HCT116 (cell line): ENCODE results near the gene NEDD4L. TPM values are rescaled to one million over a fixed set of nuclear protein-coding genes. Genes with fewer than 3 reads are reported as not detected.

ENCODE experiments used
- ATAC-seq: fragments of 200-7000 bp; cut with Tn5 transposase; 2 replicates; pipeline ENCODE4 v1.9.1; 2020; ENCODE audit warnings: mild to moderate bottlenecking, moderate library complexity
- BruUV-seq: library from RNA; stranded (reverse); fragments of 400-500 nt; replicated peaks from 2 replicates; lab custom pipeline; 2021; lab: Mats Ljungman, UMichigan
- CTCF ChIA-PET: fragments of 300-600 bp; sonication (Branson Sonifier 250); formaldehyde crosslinking; loops from one replicate; lab custom pipeline; 2021; ENCODE audit warnings: antibody characterized with exemption; lab: Charles Lee
- POLR2A ChIA-PET: fragments of 300-600, 350-600 bp; sonication (Branson Sonifier 250); formaldehyde crosslinking; loops from one replicate; lab custom pipeline; 2021; ENCODE audit warnings: antibody characterized with exemption; lab: Charles Lee
- RAD21 ChIA-PET, 2 experiments: fragments of 300-600 bp; sonication (Branson Sonifier 250); formaldehyde crosslinking; loops; one replicate each; lab custom pipeline; 2023; ENCODE audit warnings: low total read pairs in 2 of 2; ENCODE audit not compliant: uncharacterized antibody in 2 of 2, unreplicated experiment in 2 of 2, low non-redundant PET in 1 of 2; lab: Charles Lee
- DNase-seq: peaks from one replicate; pipeline ENCODE4 v3.0.0-alpha.2; 2010; ENCODE audit warnings: low read depth, low spot score
- H2AFZ ChIP-seq: fragments of 200-600 bp; shearing (Covaris generic), sonication (generic); 2 replicates; pipeline ENCODE4 v1.6.1; 2017; ENCODE audit warnings: low read depth, mixed run types, mixed read lengths, antibody characterized with exemption, low read length; ENCODE audit not compliant: poor library complexity, severe bottlenecking
- H3K27ac ChIP-seq: 2 replicates; pipeline ENCODE4 v1.5.1; 2012; ENCODE audit warnings: low read depth, low read length
- H3K27me3 ChIP-seq: fragments of 200-600 bp; sonication (generic); 2 replicates; pipeline ENCODE4 v1.6.1; 2016; ENCODE audit warnings: mixed run types, low read length, mixed read lengths; ENCODE audit not compliant: insufficient read depth
- H3K36me3 ChIP-seq, 2 experiments: fragments of 200-500 bp in 1 of 2; fragments of 200-600 bp in 1 of 2; sonication (Bioruptor generic) in 1 of 2; sonication (generic) in 1 of 2; 2 replicates each; pipeline versions ENCODE4 v1.5.1 to v1.6.1; 2014 to 2016; ENCODE audit warnings: low read length in 2 of 2, inconsistent platforms in 1 of 2, mixed read lengths in 1 of 2, mixed run types in 1 of 2; ENCODE audit not compliant: insufficient read depth in 2 of 2, control insufficient read depth in 1 of 2
- H3K4me1 ChIP-seq, 2 experiments: fragments of 200-600 bp in 1 of 2; sonication (generic) in 1 of 2; 2 replicates each; pipeline versions ENCODE4 v1.5.1 to v1.6.1; 2012 to 2017; ENCODE audit warnings: low read length in 2 of 2, inconsistent platforms in 1 of 2, mild to moderate bottlenecking in 1 of 2, mixed read lengths in 1 of 2, mixed run types in 1 of 2, moderate library complexity in 1 of 2; ENCODE audit not compliant: insufficient read depth in 2 of 2, control insufficient read depth in 1 of 2
- H3K4me2 ChIP-seq: fragments of 200-600 bp; sonication (generic); 2 replicates; pipeline ENCODE4 v1.6.1; 2017; ENCODE audit warnings: mixed run types, low read length, mixed read lengths
- H3K4me3 ChIP-seq, 2 experiments: fragments of 200-600 bp in 1 of 2; sonication (generic) in 1 of 2; replicated peaks in 1 of 2; 2 replicates each; pipeline ENCODE4 v1.5.1; 2011 to 2016; ENCODE audit warnings: low read length in 2 of 2, control low read depth in 1 of 2, low read depth in 1 of 2, mild to moderate bottlenecking in 1 of 2, mixed read lengths in 1 of 2, mixed run types in 1 of 2
- H3K79me2 ChIP-seq: fragments of 200-600 bp; sonication (generic); 2 replicates; pipeline ENCODE4 v1.6.1; 2017; ENCODE audit warnings: mild to moderate bottlenecking, mixed run types, low read length, moderate library complexity, mixed read lengths; ENCODE audit not compliant: insufficient read depth
- H3K9ac ChIP-seq: fragments of 200-600 bp; sonication (generic); 2 replicates; pipeline ENCODE4 v1.6.1; 2016; ENCODE audit warnings: low read length, mixed read lengths
- H3K9me2 ChIP-seq: fragments of 200-600 bp; sonication (generic), shearing (Covaris generic); 2 replicates; pipeline ENCODE4 v1.6.1; 2017; ENCODE audit warnings: mixed run types, mild to moderate bottlenecking, moderate library complexity; ENCODE audit not compliant: insufficient read depth
- H3K9me3 ChIP-seq, 2 experiments: fragments of 200-500 bp in 1 of 2; fragments of 200-600 bp in 1 of 2; sonication (Bioruptor generic) in 1 of 2; sonication (generic) in 1 of 2; 2 replicates each; pipeline ENCODE4 v1.6.1; 2014 to 2017; ENCODE audit warnings: low read length in 2 of 2, mixed read lengths in 2 of 2, inconsistent platforms in 1 of 2, low read depth in 1 of 2, mild to moderate bottlenecking in 1 of 2, mixed run types in 1 of 2, moderate library complexity in 1 of 2; ENCODE audit not compliant: control insufficient read depth in 1 of 2, insufficient read depth in 1 of 2
- H4K20me1 ChIP-seq: fragments of 200-600 bp; sonication (generic), shearing (Covaris generic); 2 replicates; pipeline ENCODE4 v1.6.1; 2017; ENCODE audit warnings: mixed run types, mild to moderate bottlenecking, moderate library complexity; ENCODE audit not compliant: insufficient read depth
- CEBPB ChIP-seq: IDR thresholded peaks from 2 replicates; pipeline ENCODE4 v1.6.1; 2012; ENCODE audit warnings: low read depth
- CTCF ChIP-seq, 3 experiments: fragments of 200-600 bp in 1 of 3; sonication (generic) in 1 of 3; IDR thresholded peaks in 2 of 3; conservative IDR thresholded peaks in 1 of 3; 2 replicates each; pipeline ENCODE4 v1.5.1; 2012 to 2017; ENCODE audit warnings: low read depth in 2 of 3, low read length in 2 of 3, antibody characterized with exemption in 1 of 3, borderline replicate concordance in 1 of 3, control low read depth in 1 of 3, mild to moderate bottlenecking in 1 of 3, mixed read lengths in 1 of 3, mixed run types in 1 of 3, moderate library complexity in 1 of 3; ENCODE audit not compliant: insufficient read depth in 1 of 3
- EGR1 ChIP-seq: IDR thresholded peaks from 2 replicates; pipeline ENCODE4 v1.6.1; 2012; ENCODE audit warnings: low read depth
- ELF1 ChIP-seq: IDR thresholded peaks from 2 replicates; pipeline ENCODE4 v1.6.1; 2012; ENCODE audit warnings: low read depth, borderline replicate concordance
- EZH2phosphoT487 ChIP-seq: fragments of 200-600 bp; IDR thresholded peaks from 2 replicates; pipeline ENCODE4 v1.6.1; 2018; ENCODE audit warnings: antibody characterized with exemption, borderline replicate concordance
- FOSL1 ChIP-seq: IDR thresholded peaks from 2 replicates; pipeline ENCODE4 v1.6.1; 2012; ENCODE audit warnings: low read depth
- JUND ChIP-seq: IDR thresholded peaks from 2 replicates; pipeline ENCODE4 v1.6.1; 2012
- RAD21 ChIP-seq: IDR thresholded peaks from 2 replicates; pipeline ENCODE4 v1.6.1; 2012; ENCODE audit warnings: low read depth, mild to moderate bottlenecking
- SIN3A ChIP-seq: IDR thresholded peaks from 2 replicates; pipeline ENCODE4 v1.6.1; 2012; ENCODE audit warnings: low read depth
- SP1 ChIP-seq: IDR thresholded peaks from 2 replicates; pipeline ENCODE4 v1.6.1; 2012; ENCODE audit warnings: low read depth
- SRF ChIP-seq: IDR thresholded peaks from 2 replicates; pipeline ENCODE4 v1.6.1; 2012; ENCODE audit warnings: low read depth
- TCF7L2 ChIP-seq: IDR thresholded peaks from 2 replicates; pipeline ENCODE4 v1.7.0; 2011; ENCODE audit warnings: borderline replicate concordance, inconsistent platforms; ENCODE audit not compliant: insufficient read depth, insufficient read length; ENCODE audit errors: extremely low read depth
- intact Hi-C: fragments of 100-400 bp; cut with micrococcal nuclease; formaldehyde crosslinking; loops from 2 replicates; pipeline ENCODE4 v1.10.0; 2022
- total RNA-seq: library from RNA; stranded (reverse); gene quantifications from one replicate; pipeline ENCODE4 v1.2.1, GENCODE V29; 2021; ENCODE audit not compliant: unreplicated experiment
- TF ChIP-seq, protein P1 (sequence below): IDR thresholded peaks from 2 replicates; pipeline ENCODE4 v1.6.1; 2011; ENCODE audit warnings: mild to moderate bottlenecking, low read length, moderate library complexity; ENCODE audit not compliant: insufficient replicate concordance; ENCODE audit errors: extremely low read depth

The NEDD4L gene
- total RNA-seq, 1 experiment from 2014 or later, result 41.5 TPM

- H3K27ac ChIP-seq, result peak overlapping the region; percentile 39; the same call in 1 of the 2 replicates
- no TSS peak for BruUV-seq
- CTCF ChIA-PET, result interaction anchor here (1.1 kb wide), 1 partner anchor 117 kb away, joined by 3 read pairs; no protein-coding TSS in a partner anchor
These were observed 39.7 kb upstream of the NEDD4L start for GRCh38 chr18:58004317-58004716.

GRCh38 chr18:58005011-58005410 is 39.0 kb upstream of the NEDD4L start:
- peak overlapping the region in 1 of 2 experiments; percentile 25; a peak in 1 of 4 replicates for H3K4me3 ChIP-seq
- POLR2A ChIA-PET, result no interaction called here
- no peak overlapping the region for H3K9ac ChIP-seq
- CTCF ChIA-PET, result no interaction called here
- H3K79me2 ChIP-seq, result no peaks in the 10 kb centered on the region
- RAD21 ChIA-PET, result no interaction called here
- peak overlapping the region; percentile 39; the same call in 1 of the 2 replicates for H3K27ac ChIP-seq
- no peak for TF ChIP-seq SRF
- no peak for TF ChIP-seq TCF7L2
- TF ChIP-seq JUND, result no peak
- no peak for TF ChIP-seq SIN3A
- TF ChIP-seq EZH2phosphoT487, result no peak
- no peak for TF ChIP-seq EGR1
- TF ChIP-seq CTCF (IDR thresholded peaks at IDR 0.05 in 2 of 3, conservative IDR thresholded peaks at IDR 0.05 in 1 of 3; ENCODE audit: borderline replicate concordance in 1 of 3, insufficient read depth in 1 of 3, low read depth in 2 of 3, low read length in 2 of 3), result no peak
- no peaks in the 10 kb centered on the region for H4K20me1 ChIP-seq
- H2AFZ ChIP-seq, result peak overlapping the region; percentile 10
- ATAC-seq, result peak; percentile 58
- H3K4me2 ChIP-seq, result peak overlapping the region; percentile 63
- intact Hi-C loops, result no loop called here
- H3K4me1 ChIP-seq, result peaks cover 17 to 33% of the 10 kb centered on the region in 2 experiments
- DNase-seq, result no peak
- H3K27me3 ChIP-seq, result no peaks in the 10 kb centered on the region
- H3K9me2 ChIP-seq, result no peaks in the 10 kb centered on the region
- BruUV-seq, result no TSS peak
- no peaks in the 10 kb centered on the region for H3K36me3 ChIP-seq
- H3K9me3 ChIP-seq, result no peaks in the 10 kb centered on the region

More at GRCh38 chr18:58004317-58004716, 39.7 kb upstream of the NEDD4L start:
- Histone ChIP-seq H3K27me3 (no peaks in the 10 kb centered on the region), H3K9ac (no peak overlapping the region), H3K36me3 (no peaks in the 10 kb centered on the region), H4K20me1 (no peaks in the 10 kb centered on the region), H3K9me3 (no peaks in the 10 kb centered on the region), H3K4me2 (peak overlapping the region; percentile 63), H3K79me2 (no peaks in the 10 kb centered on the region), H2AFZ (peak overlapping the region; percentile 10), H3K9me2 (no peaks in the 10 kb centered on the region), H3K4me1 (peaks cover 17 to 33% of the 10 kb centered on the region in 2 experiments), H3K4me3 (peak overlapping the region in 1 of 2 experiments; percentile 25; a peak in 1 of 4 replicates)
- ChIA-PET POLR2A (no interaction called here), RAD21 (no interaction called here)
- DNase-seq, result peak; percentile 60
- ATAC-seq, result peak; percentile 82
- TF ChIP-seq JUND (peak; percentile 76), SP1 (peak; percentile 57), TCF7L2 (no peak), ELF1 (no peak), SRF (0 out of 2 replicates have a peak, but pooled peaks have one; percentile 37), CEBPB (0 out of 2 replicates have a peak, but pooled peaks have one; percentile 34), RAD21 (no peak), FOSL1 (peak; percentile 80)
- TF ChIP-seq, protein P1, sequence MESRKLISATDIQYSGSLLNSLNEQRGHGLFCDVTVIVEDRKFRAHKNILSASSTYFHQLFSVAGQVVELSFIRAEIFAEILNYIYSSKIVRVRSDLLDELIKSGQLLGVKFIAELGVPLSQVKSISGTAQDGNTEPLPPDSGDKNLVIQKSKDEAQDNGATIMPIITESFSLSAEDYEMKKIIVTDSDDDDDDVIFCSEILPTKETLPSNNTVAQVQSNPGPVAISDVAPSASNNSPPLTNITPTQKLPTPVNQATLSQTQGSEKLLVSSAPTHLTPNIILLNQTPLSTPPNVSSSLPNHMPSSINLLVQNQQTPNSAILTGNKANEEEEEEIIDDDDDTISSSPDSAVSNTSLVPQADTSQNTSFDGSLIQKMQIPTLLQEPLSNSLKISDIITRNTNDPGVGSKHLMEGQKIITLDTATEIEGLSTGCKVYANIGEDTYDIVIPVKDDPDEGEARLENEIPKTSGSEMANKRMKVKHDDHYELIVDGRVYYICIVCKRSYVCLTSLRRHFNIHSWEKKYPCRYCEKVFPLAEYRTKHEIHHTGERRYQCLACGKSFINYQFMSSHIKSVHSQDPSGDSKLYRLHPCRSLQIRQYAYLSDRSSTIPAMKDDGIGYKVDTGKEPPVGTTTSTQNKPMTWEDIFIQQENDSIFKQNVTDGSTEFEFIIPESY, result no peak
- intact Hi-C loops, result no loop called here
